ENCODE measurements around the gene TP73.
A peak's percentile ranks its signal among the peaks of the same experiment; 100 is the strongest.

TP73 gene

GRCh38 chr1:3633344-3634058, 18.8 kb upstream of the TP73 start:
- no peak for DNase-seq (ENCODE audit: low read depth, low spot score)

- DNase-seq (ENCODE audit: low read depth, low spot score): no peak
Observed at GRCh38 chr1:3634059-3634800, 18.1 kb upstream of the TP73 start.

GRCh38 chr1:3636080-3636479, 16.2 kb upstream of the TP73 start:
- no peak for DNase-seq (ENCODE audit: low read depth, low spot score)

GRCh38 chr1:3636531-3636930, 15.8 kb upstream of the TP73 start:
- no peak for DNase-seq (ENCODE audit: low read depth, low spot score)

GRCh38 chr1:3638027-3638426, 14.3 kb upstream of the TP73 start:
- DNase-seq (ENCODE audit: low read depth, low spot score): no peak

GRCh38 chr1:3638676-3639075, 13.6 kb upstream of the TP73 start:
- DNase-seq (ENCODE audit: low read depth, low spot score): no peak

- DNase-seq (ENCODE audit: low read depth, low spot score): no peak
Observed at GRCh38 chr1:3639397-3639911, 12.9 kb upstream of the TP73 start.

GRCh38 chr1:3640121-3640837, 12.0 kb upstream of the TP73 start:
- no peak for DNase-seq (ENCODE audit: low read depth, low spot score)

- DNase-seq (ENCODE audit: low read depth, low spot score): no peak
Observed at GRCh38 chr1:3641046-3641760, 11.1 kb upstream of the TP73 start.

- DNase-seq (ENCODE audit: low read depth, low spot score): no peak
Observed at GRCh38 chr1:3641816-3642215, 10.5 kb upstream of the TP73 start.

- no peak for DNase-seq (ENCODE audit: low read depth, low spot score)
Observed at GRCh38 chr1:3642919-3643675, 9.2 kb upstream of the TP73 start.

GRCh38 chr1:3644273-3644672, 8.0 kb upstream of the TP73 start:
- no peak for DNase-seq (ENCODE audit: low read depth, low spot score)

GRCh38 chr1:3645247-3645646, 7.1 kb upstream of the TP73 start:
- DNase-seq (ENCODE audit: low read depth, low spot score): no peak

GRCh38 chr1:3645666-3646355, 6.5 kb upstream of the TP73 start:
- no peak for DNase-seq (ENCODE audit: low read depth, low spot score)

- no peak for DNase-seq (ENCODE audit: low read depth, low spot score)
Observed at GRCh38 chr1:3646596-3646995, 5.7 kb upstream of the TP73 start.

- DNase-seq (ENCODE audit: low read depth, low spot score): peak; percentile 81
Observed at GRCh38 chr1:3649342-3650247, 2.7 kb upstream of the TP73 start, which contains the start of gene WRAP73. WRAP73 (minus strand) TSS chr1:3650103; CDS start chr1:3649999, 104 bp downstream.

GRCh38 chr1:3650248-3651025, 1.9 kb upstream of the TP73 start:
- no peak for DNase-seq (ENCODE audit: low read depth, low spot score)
